OCI-LY7 (cell line): ENCODE results near the gene HIGD2A. TPM values are rescaled to one million over a fixed set of nuclear protein-coding genes. Genes with fewer than 3 reads are reported as not detected.

Experiments used
- BruUV-seq: library from RNA; stranded (reverse); fragments of 400-500 nt; replicated peaks from 2 replicates; lab custom pipeline; 2021; lab: Mats Ljungman, UMichigan
- CTCF ChIA-PET: fragments of 300-600 bp; sonication (Branson Sonifier 250); formaldehyde crosslinking; loops from one replicate; lab custom pipeline; 2022; ENCODE audit warnings: antibody characterized with exemption; ENCODE audit not compliant: unreplicated experiment; lab: Charles Lee
- POLR2A ChIA-PET: fragments of 300-600 bp; sonication (Branson Sonifier 250); formaldehyde crosslinking; loops from one replicate; lab custom pipeline; 2022; ENCODE audit warnings: antibody characterized with exemption; lab: Charles Lee
- DNase-seq: peaks from one replicate; pipeline ENCODE4 v3.0.0-alpha.2; 2015; ENCODE audit warnings: low spot score
- H2AFZ ChIP-seq: fragments of 200-600 bp; sonication (generic), shearing (Covaris generic); 2 replicates; pipeline ENCODE4 v1.6.1; 2014; ENCODE audit warnings: mild to moderate bottlenecking, antibody characterized with exemption, low read length, moderate library complexity
- H3K27ac ChIP-seq: fragments of 200-600 bp; sonication (generic); 2 replicates; pipeline ENCODE4 v1.5.1; 2014; ENCODE audit warnings: mixed run types, low read depth, mild to moderate bottlenecking, moderate library complexity, low read length, inconsistent platforms; ENCODE audit not compliant: poor library complexity, severe bottlenecking
- H3K36me3 ChIP-seq: fragments of 200-600 bp; sonication (generic); 2 replicates; pipeline ENCODE4 v1.6.1; 2014; ENCODE audit warnings: mild to moderate bottlenecking, antibody characterized with exemption, low read length, moderate library complexity, mixed read lengths; ENCODE audit not compliant: insufficient read depth
- H3K4me1 ChIP-seq: fragments of 200-600 bp; sonication (generic); 2 replicates; pipeline ENCODE4 v1.5.1; 2014; ENCODE audit warnings: mild to moderate bottlenecking, low read length; ENCODE audit not compliant: insufficient read depth, poor library complexity, severe bottlenecking
- H3K4me2 ChIP-seq: fragments of 200-600 bp; sonication (generic); 2 replicates; pipeline ENCODE4 v1.6.1; 2014; ENCODE audit warnings: mild to moderate bottlenecking, low read length
- H3K4me3 ChIP-seq: fragments of 200-600 bp; sonication (generic); 2 replicates; pipeline ENCODE4 v1.5.1; 2014; ENCODE audit warnings: mild to moderate bottlenecking, low read depth, low read length; ENCODE audit not compliant: poor library complexity, severe bottlenecking
- H3K79me2 ChIP-seq: fragments of 200-600 bp; sonication (generic); 2 replicates; pipeline ENCODE4 v1.6.1; 2016; ENCODE audit warnings: low read depth, mild to moderate bottlenecking, low read length, moderate library complexity, mixed read lengths; ENCODE audit not compliant: insufficient read depth
- H3K9me2 ChIP-seq: fragments of 200-600 bp; sonication (generic); 2 replicates; pipeline ENCODE4 v1.6.1; 2016; ENCODE audit warnings: mild to moderate bottlenecking, low read length, mixed read lengths; ENCODE audit not compliant: insufficient read depth
- H3K9me3 ChIP-seq: fragments of 200-600 bp; sonication (generic); 2 replicates; pipeline ENCODE4 v1.6.1; 2014; ENCODE audit warnings: mild to moderate bottlenecking, mixed run types, low read length, mixed read lengths
- H4K20me1 ChIP-seq: fragments of 200-600 bp; sonication (generic); 2 replicates; pipeline ENCODE4 v1.6.1; 2014; ENCODE audit warnings: mild to moderate bottlenecking, antibody characterized with exemption, low read length, moderate library complexity, mixed read lengths; ENCODE audit not compliant: insufficient read depth
- EZH2phosphoT487 ChIP-seq: fragments of 200-600 bp; sonication (generic); IDR thresholded peaks from 2 replicates; pipeline ENCODE4 v1.6.1; 2018; ENCODE audit warnings: low read depth, borderline replicate concordance, mild to moderate bottlenecking, mixed run types, antibody characterized with exemption, low read length, moderate library complexity, mixed read lengths
- intact Hi-C: fragments of 100-400 bp; cut with micrococcal nuclease; formaldehyde crosslinking; loops from one replicate; pipeline ENCODE4 v1.10.0; 2022; ENCODE audit not compliant: unreplicated experiment
- microRNA-seq: library from miRNA; unstranded; fragments of <30 nt; microRNA quantifications from one replicate; pipeline ENCODE4 v1.2.0, GENCODE V29; 2022; ENCODE audit warnings: borderline replicate concordance
- small RNA-seq: library from RNA; depleted of rRNA; stranded (forward); fragments of <200 nt; gene quantifications from one replicate; pipeline ENCODE3, GENCODE V24; 2014
- total RNA-seq, 2 experiments: library from RNA; depleted of rRNA in 1 of 2; stranded (reverse); fragments of >200 nt in 1 of 2; shearing (Covaris generic) in 1 of 2; gene quantifications; 2 replicates each; pipeline ENCODE4 v1.2.3, GENCODE V29; 2014 to 2022
- TF ChIP-seq, protein P1 (sequence below): fragments of 200-600 bp; sonication (generic); conservative IDR thresholded peaks from 2 replicates; pipeline ENCODE4 v1.5.1; 2014; ENCODE audit warnings: mild to moderate bottlenecking, antibody characterized with exemption, low read length, moderate library complexity, mixed read lengths

Gene HIGD2A
- total RNA-seq, 2 experiments from 2014 or later = 145 to 223 TPM

DNA sequence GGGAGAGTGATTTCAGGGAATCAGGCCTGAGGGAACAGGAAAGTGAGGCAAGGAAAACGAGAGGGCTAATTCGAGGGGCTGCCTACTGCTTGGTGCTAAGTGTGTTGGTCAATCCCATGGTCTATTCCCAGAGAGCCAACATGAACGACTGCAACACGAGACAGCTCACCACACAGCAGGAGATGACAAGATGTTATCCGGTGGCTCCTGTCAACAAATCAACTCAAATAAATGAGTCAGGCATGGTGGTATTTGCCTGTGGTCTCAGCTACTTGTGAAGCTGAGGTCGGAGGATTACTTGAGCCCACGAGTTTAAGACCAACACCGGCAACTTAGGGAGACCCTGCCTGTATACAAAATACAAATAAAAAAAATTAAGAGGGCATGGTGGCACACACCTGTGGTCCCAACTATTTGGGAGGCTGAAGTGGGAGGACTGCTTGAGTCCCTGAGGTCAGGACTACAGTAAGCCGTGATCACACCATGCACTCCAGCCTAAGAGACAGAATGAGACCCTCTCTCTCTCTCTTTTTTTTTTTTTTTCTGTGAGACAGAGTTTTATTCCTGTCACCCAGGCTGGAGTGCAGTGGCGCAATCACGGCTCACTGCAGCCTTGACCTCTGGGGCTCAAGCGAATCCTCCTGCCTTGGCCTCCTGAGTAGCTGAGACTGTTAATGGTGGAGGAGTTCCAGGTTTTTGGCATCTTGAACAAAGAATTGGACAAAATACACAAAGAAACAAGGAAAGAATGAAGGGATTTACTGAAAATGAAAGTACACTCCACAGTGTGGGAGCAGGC, 50.6 kb downstream of the HIGD2A start:
- no TSS peak for BruUV-seq
- H3K4me2 ChIP-seq = no peak overlapping the region
- ChIA-PET POLR2A (interaction anchor here (0.7 kb wide), 1 partner anchor 10 kb away, joined by 4 read pairs; no protein-coding TSS in a partner anchor), CTCF (no interaction called here)
- peaks cover 12% of the 10 kb centered on the region for H3K4me1 ChIP-seq
- no peak overlapping the region for H3K27ac ChIP-seq
- no peak for DNase-seq
- H4K20me1 ChIP-seq = no peaks in the 10 kb centered on the region
- H3K79me2 ChIP-seq = no peaks in the 10 kb centered on the region
- no peak overlapping the region for H3K4me3 ChIP-seq
- no peak overlapping the region for H2AFZ ChIP-seq
- no peaks in the 10 kb centered on the region for H3K9me2 ChIP-seq
- H3K36me3 ChIP-seq = no peaks in the 10 kb centered on the region
- intact Hi-C loops = no loop called here
- TF ChIP-seq, protein P1, sequence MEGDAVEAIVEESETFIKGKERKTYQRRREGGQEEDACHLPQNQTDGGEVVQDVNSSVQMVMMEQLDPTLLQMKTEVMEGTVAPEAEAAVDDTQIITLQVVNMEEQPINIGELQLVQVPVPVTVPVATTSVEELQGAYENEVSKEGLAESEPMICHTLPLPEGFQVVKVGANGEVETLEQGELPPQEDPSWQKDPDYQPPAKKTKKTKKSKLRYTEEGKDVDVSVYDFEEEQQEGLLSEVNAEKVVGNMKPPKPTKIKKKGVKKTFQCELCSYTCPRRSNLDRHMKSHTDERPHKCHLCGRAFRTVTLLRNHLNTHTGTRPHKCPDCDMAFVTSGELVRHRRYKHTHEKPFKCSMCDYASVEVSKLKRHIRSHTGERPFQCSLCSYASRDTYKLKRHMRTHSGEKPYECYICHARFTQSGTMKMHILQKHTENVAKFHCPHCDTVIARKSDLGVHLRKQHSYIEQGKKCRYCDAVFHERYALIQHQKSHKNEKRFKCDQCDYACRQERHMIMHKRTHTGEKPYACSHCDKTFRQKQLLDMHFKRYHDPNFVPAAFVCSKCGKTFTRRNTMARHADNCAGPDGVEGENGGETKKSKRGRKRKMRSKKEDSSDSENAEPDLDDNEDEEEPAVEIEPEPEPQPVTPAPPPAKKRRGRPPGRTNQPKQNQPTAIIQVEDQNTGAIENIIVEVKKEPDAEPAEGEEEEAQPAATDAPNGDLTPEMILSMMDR = no peak
- no peak for TF ChIP-seq EZH2phosphoT487
- H3K9me3 ChIP-seq = no peaks in the 10 kb centered on the region

Small RNAs within 50 kb of the gene (microRNA-seq; reads per million reads assigned to microRNA genes)
- not detected for gene MIR1271

Small RNAs within 50 kb of the gene (small RNA-seq; reads per million reads assigned to genes)
- gene AC010297.1 (not detected), gene MIR1271 (not detected)

Other genes starting within 250 kb of the HIGD2A start
- gene SIMC1, start 150.3 kb upstream of the HIGD2A start, total RNA-seq (2014; rRNA removed; shearing (Covaris generic)) = 22.0 and 33.6 TPM in 2 replicates
- 57.5 and 62.8 TPM in 2 replicates for gene SIMC1, start 150.3 kb upstream of the HIGD2A start, total RNA-seq (2022)
- 27.5 and 33.3 TPM in 2 replicates for gene KIAA1191, start 27.0 kb upstream of the HIGD2A start, total RNA-seq (2014; rRNA removed; shearing (Covaris generic))
- gene KIAA1191, start 27.0 kb upstream of the HIGD2A start, total RNA-seq (2022) = 41.2 and 42.1 TPM in 2 replicates
- gene ARL10, start 23.3 kb upstream of the HIGD2A start, total RNA-seq (2014; rRNA removed; shearing (Covaris generic)) = 0.03 TPM in 1 of 2 replicates, not detected in the other
- 0.04 and 0.06 TPM in 2 replicates for gene ARL10, start 23.3 kb upstream of the HIGD2A start, total RNA-seq (2022)
- gene NOP16, start 153 bp upstream of the HIGD2A start, total RNA-seq (2014; rRNA removed; shearing (Covaris generic)) = 83.8 and 91.5 TPM in 2 replicates
- 63.8 and 86.4 TPM in 2 replicates for gene NOP16, start 153 bp upstream of the HIGD2A start, total RNA-seq (2022)
- 53.4 and 69.2 TPM in 2 replicates for gene CLTB, start 27.8 kb downstream of the HIGD2A start, total RNA-seq (2014; rRNA removed; shearing (Covaris generic))
- gene CLTB, start 27.8 kb downstream of the HIGD2A start, total RNA-seq (2022) = 44.5 and 53.0 TPM in 2 replicates
- gene FAF2, start 59.6 kb downstream of the HIGD2A start, total RNA-seq (2014; rRNA removed; shearing (Covaris generic)) = 27.9 and 36.9 TPM in 2 replicates
- gene FAF2, start 59.6 kb downstream of the HIGD2A start, total RNA-seq (2022) = 46.4 and 49.7 TPM in 2 replicates
- gene RNF44, start 148.7 kb downstream of the HIGD2A start, total RNA-seq (2014; rRNA removed; shearing (Covaris generic)) = 47.4 and 61.2 TPM in 2 replicates
- gene RNF44, start 148.7 kb downstream of the HIGD2A start, total RNA-seq (2022) = 164 and 207 TPM in 2 replicates
- 0.25 and 0.33 TPM in 2 replicates for gene CDHR2, start 160.6 kb downstream of the HIGD2A start, total RNA-seq (2014; rRNA removed; shearing (Covaris generic))
- gene CDHR2, start 160.6 kb downstream of the HIGD2A start, total RNA-seq (2022) = 2.8 and 3.8 TPM in 2 replicates
- 3.8 and 4.9 TPM in 2 replicates for gene GPRIN1, start 221.4 kb downstream of the HIGD2A start, total RNA-seq (2014; rRNA removed; shearing (Covaris generic))
- 4.5 and 5.3 TPM in 2 replicates for gene GPRIN1, start 221.4 kb downstream of the HIGD2A start, total RNA-seq (2022)
- gene SNCB, start 241.8 kb downstream of the HIGD2A start, total RNA-seq (2014; rRNA removed; shearing (Covaris generic)) = 0.50 and 0.70 TPM in 2 replicates
- gene SNCB, start 241.8 kb downstream of the HIGD2A start, total RNA-seq (2022) = 3.5 TPM in 2 replicates
- gene EIF4E1B, start 241.9 kb downstream of the HIGD2A start, total RNA-seq (2014; rRNA removed; shearing (Covaris generic)) = 0.16 and 0.64 TPM in 2 replicates
- gene EIF4E1B, start 241.9 kb downstream of the HIGD2A start, total RNA-seq (2022) = 2.4 and 2.9 TPM in 2 replicates